ENCODE measurements around the gene SMURF2. TPM values are rescaled to one million over a fixed set of nuclear protein-coding genes. Genes with fewer than 3 reads are reported as not detected.
A peak's percentile ranks its signal among the peaks of the same experiment; 100 is the strongest.

Gene SMURF2
- total RNA-seq (2021; ENCODE audit: unreplicated experiment) (127 TPM), Bru-seq, nascent RNA (percentile 99 among the genes with signal in this experiment), BruChase-seq, experiment 1, labeled RNA remaining after a 6-hour chase (percentile 95 among the genes with signal in this experiment), BruChase-seq, experiment 2, labeled RNA remaining after a 2-hour chase (percentile 96 among the genes with signal in this experiment)
- polyA plus RNA-seq (2012), result 71.8 and 86.2 TPM in 2 replicates
- long read RNA-seq, transcript SMURF2-201 (19 exons, 2,918 nt), result major isoform, 138 of 311 reads
- long read RNA-seq, partial matches to known transcripts, result 54 of 311 reads
- long read RNA-seq, other reads (novel, unspliced or antisense), result 115 of 311 reads

DNA sequence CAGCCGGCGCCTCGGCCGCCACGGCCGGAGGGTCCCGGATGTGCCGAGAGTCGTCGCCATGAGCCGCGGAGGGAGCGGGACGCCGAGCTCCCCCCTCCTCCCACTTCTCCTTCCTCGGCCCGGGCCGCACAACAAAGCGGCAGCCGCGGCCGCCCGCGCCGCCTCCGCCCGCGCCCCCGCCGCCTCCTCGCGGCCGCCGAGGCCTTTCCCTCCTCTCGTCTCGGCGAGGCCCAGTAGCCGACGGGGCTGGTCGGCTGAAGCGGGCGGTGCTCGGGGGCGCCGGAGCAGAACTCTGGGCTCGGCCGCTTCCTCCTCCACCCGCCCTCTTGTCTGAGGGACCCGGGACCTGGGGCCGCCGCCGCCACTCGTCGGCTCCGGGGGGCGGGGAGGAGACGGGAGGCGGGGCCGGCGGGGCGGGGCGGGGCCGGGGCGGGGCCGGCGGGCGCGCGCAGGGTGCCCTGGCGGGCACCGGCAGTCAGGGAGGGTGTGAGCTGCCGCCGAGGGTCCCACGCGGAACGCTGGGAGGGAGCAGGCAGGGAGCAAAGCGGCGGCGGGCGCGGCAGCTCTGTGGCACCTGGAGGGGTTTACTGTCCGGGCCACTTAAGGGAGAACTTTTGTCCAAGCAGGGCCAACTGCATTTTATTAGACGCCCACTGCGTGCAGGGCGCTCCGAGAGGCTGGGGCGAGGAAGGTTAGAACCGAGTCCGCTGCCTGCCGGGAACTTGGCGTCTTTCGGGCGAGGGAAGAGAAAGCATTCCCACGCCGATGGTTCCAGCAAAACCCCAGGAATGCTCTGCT is at the start of gene SMURF2:
SMURF2 (minus strand) TSS at position 332 of the 798 bp plus-strand sequence. CDS start 427 bp downstream, outside the sequence.
- peak; percentile 78 for TF ChIP-seq SIN3A (IDR thresholded peaks at IDR 0.05; ENCODE audit: low read depth)
- no peak; the same call in 1 of the 2 replicates for TF ChIP-seq CBX3 (IDR thresholded peaks at IDR 0.05; ENCODE audit: low read depth)
- peak; percentile 89 for TF ChIP-seq POLR2A (IDR thresholded peaks at IDR 0.05; ENCODE audit: borderline replicate concordance, extremely low read depth, insufficient read depth, insufficient read length)
- peak; percentile 95 for TF ChIP-seq TCF7L2 (IDR thresholded peaks at IDR 0.05; ENCODE audit: borderline replicate concordance, extremely low read depth, insufficient read depth, insufficient read length)
- no peak for TF ChIP-seq JUND (IDR thresholded peaks at IDR 0.05)
- TF ChIP-seq YY1 (IDR thresholded peaks at IDR 0.05; ENCODE audit: extremely low read depth, insufficient replicate concordance, low read depth, low read length), result peak; percentile 74
- TF ChIP-seq ZNF274 (IDR thresholded peaks at IDR 0.05; ENCODE audit: low read depth, low read length), result no peak
- peak; percentile 61 for TF ChIP-seq EGR1 (IDR thresholded peaks at IDR 0.05; ENCODE audit: low read depth)
- TF ChIP-seq ZFX (IDR thresholded peaks at IDR 0.05), result peak; percentile 89
- TF ChIP-seq, protein P1, sequence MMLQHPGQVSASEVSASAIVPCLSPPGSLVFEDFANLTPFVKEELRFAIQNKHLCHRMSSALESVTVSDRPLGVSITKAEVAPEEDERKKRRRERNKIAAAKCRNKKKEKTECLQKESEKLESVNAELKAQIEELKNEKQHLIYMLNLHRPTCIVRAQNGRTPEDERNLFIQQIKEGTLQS (IDR thresholded peaks at IDR 0.05), result no peak
- peak; percentile 11; the same call in 1 of the 2 replicates for TF ChIP-seq RAD21 (IDR thresholded peaks at IDR 0.05; ENCODE audit: low read depth)
- peak; percentile 94 for TF ChIP-seq POLR2AphosphoS5 (IDR thresholded peaks at IDR 0.05; ENCODE audit: low read depth, low read length)
- POLR2A ChIA-PET, result interaction anchor here (0.9 to 2.5 kb wide), 9 partner anchors 18 to 71 kb away, joined by 3 to 13 read pairs (median 3); no protein-coding TSS in a partner anchor
- H4K20me1 ChIP-seq (ENCODE audit: insufficient read depth), result 0 out of 2 replicates have a peak, but pooled peaks cover 4% of the 10 kb centered on the region
- H3K36me3 ChIP-seq (ENCODE audit: control insufficient read depth in 1 of 2, insufficient read depth in 2 of 2, low read length in 2 of 2), result peaks cover 0 to 8% of the 10 kb centered on the region in 2 experiments; a peak in 1 of 4 replicates
- DNase-seq (ENCODE audit: low read depth, low spot score) (no peak), ATAC-seq (peak; percentile 76)
- peaks cover 72 to 83% of the 10 kb centered on the region in 2 experiments for H3K4me1 ChIP-seq (ENCODE audit: control insufficient read depth in 1 of 2, insufficient read depth in 2 of 2, low read length in 2 of 2)
- peak within 1 kb of the TSS; percentile 96 for H3K27ac ChIP-seq (ENCODE audit: low read depth, low read length)
- no peaks in the 10 kb centered on the region for H3K9me2 ChIP-seq (ENCODE audit: insufficient read depth)
- H3K27me3 ChIP-seq (ENCODE audit: insufficient read depth, low read length), result no peaks in the 10 kb centered on the region
- H3K4me3 ChIP-seq (replicated peaks in 1 of 2; ENCODE audit: low read depth in 1 of 2, low read length in 2 of 2), result peak within 1 kb of the TSS; percentile 81 to 82
- CTCF ChIA-PET, result no interaction called here
- no peak within 1 kb of the TSS for H2AFZ ChIP-seq (ENCODE audit: low read depth, low read length, poor library complexity, severe bottlenecking)
- BruUV-seq (replicated peaks), result no TSS peak
- intact Hi-C loops (cut with micrococcal nuclease), result loop anchor here (2.0 to 5.0 kb wide), 3 partner anchors 45 to 165 kb away; partner anchors contain the start of gene POLG2
- H3K9me3 ChIP-seq (ENCODE audit: control insufficient read depth in 1 of 2, insufficient read depth in 1 of 2, low read depth in 1 of 2, low read length in 2 of 2), result no peaks in the 10 kb centered on the region
- H3K79me2 ChIP-seq (ENCODE audit: insufficient read depth, low read length), result peaks cover 45% of the 10 kb centered on the region
- RAD21 ChIA-PET (ENCODE audit: low non-redundant PET in 1 of 2, low total read pairs in 2 of 2, uncharacterized antibody in 2 of 2, unreplicated experiment in 2 of 2), result no interaction called here
- peak within 1 kb of the TSS; percentile 82 for H3K4me2 ChIP-seq (ENCODE audit: low read length)
- H3K9ac ChIP-seq (ENCODE audit: low read length), result peak within 1 kb of the TSS; percentile 78

Measured in HCT116 (cell line).